ENCODE results near the gene PRRC1.
A peak's percentile ranks its signal among the peaks of the same experiment; 100 is the strongest.
"Not testable (repeated sequence)": the region's sequence is repeated elsewhere in the genome, so short reads cannot be mapped to it uniquely, and the experiment has no call there.

Gene PRRC1

DNA sequence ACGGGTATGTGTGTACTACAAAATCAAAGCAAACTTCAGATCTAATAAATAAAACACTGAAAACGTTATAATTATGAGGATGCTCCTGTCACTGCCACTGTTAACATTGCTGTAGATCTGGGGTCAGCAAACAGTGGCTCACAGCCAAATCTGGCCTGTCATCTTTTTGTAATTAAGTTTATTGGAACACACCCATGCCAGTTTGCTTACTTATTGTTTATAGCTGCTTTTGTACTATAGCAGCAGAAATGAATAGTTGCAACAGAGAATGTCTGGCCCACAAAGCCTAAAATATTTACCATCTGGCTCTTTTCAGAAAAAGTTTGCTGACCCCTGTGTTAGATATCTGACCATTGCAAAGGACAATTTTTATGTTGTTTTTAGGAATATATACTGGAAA is 32.1 kb downstream of the PRRC1 start:
- no peak for DNase-seq

DNA sequence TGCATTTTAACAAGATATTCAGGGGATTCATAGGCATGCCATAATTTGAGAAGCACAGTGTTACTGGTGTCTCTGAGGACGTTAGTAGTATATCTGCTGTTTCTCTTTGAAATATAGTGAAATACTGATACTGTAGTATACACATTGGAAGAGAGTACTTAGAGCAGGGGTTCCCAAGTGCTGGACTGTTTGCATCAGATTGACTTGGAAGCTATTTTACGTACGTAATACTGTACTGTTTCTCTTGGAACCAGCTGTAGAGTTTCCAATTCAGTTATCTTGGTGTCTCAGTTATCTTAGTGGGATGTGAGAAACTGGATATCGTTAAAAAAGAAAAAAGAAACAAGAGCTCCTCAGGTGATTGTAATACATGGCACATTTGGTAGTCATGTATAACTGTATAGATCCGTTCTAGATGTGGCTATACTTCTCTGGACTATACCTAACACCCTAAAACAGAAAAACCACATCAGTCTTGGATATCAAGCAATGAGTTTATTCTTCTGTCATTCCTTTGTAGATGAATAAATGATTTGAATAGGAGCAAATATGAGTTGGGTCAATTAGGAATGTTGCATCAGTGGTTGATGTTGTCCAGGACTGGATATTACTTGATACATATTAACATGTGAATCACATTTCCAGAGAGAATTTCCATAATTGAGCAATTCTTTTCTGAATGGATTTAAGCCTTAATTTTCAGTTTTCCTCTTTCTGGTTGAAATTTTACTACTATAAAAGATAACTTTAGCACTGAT is 33.4 kb downstream of the PRRC1 start:
- no peak for DNase-seq

- no peak for DNase-seq
Measured at GRCh38 chr5:127551410-127552041, 34.1 kb downstream of the PRRC1 start.

- DNase-seq, result no peak
Measured at GRCh38 chr5:127555826-127556225, 38.4 kb downstream of the PRRC1 start.

GRCh38 chr5:127556609-127557334 is 39.3 kb downstream of the PRRC1 start:
- DNase-seq, result peak; percentile 32

DNA sequence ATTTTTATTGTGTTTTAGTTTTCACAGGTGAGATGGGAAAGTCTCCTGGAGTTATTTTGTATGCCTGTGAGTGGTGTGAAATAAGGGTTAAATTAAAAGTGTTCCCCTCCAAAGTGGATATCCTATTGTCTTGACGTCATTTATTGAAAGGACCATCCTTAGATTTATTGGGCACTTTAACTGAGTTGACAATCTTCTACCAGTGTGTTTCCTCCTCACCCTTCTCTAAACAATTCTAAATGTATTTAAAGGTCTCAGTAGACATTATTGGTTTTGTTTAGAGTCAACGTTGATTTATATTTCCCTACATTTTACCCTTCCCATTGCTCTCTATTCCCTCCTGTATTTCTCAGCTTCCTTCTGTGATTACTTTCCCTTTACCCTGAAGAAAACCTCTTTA is 40.8 kb downstream of the PRRC1 start:
- DNase-seq, result no peak

GRCh38 chr5:127561254-127561653 is 43.8 kb downstream of the PRRC1 start:
- DNase-seq, result no peak

GRCh38 chr5:127562252-127562651 is 44.8 kb downstream of the PRRC1 start:
- DNase-seq, result peak; percentile 51

DNA sequence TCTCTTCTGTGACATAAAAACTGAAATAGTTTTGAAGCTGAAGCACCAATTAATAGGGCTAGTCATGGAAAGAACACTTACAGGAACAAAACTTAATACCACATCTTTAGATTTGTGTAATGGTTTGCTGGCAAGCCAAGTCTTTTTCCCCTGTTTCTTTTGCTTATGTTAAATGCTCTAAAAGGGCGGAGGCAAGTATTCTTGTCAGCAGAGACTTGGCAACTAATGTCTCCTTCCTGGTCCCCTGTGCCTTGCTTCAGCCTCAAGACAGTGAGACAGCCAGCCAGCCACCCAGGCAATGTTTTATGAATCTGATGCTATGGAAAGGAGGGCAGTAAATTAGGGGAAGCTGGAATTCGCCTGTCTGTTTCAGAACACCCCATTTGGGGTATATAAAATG is 45.7 kb downstream of the PRRC1 start:
- no peak for DNase-seq

- DNase-seq, result peak; percentile 86
Measured at GRCh38 chr5:127564002-127564769, 46.7 kb downstream of the PRRC1 start.

- DNase-seq, result no peak
Measured at GRCh38 chr5:127565586-127566270, 48.3 kb downstream of the PRRC1 start.

DNA sequence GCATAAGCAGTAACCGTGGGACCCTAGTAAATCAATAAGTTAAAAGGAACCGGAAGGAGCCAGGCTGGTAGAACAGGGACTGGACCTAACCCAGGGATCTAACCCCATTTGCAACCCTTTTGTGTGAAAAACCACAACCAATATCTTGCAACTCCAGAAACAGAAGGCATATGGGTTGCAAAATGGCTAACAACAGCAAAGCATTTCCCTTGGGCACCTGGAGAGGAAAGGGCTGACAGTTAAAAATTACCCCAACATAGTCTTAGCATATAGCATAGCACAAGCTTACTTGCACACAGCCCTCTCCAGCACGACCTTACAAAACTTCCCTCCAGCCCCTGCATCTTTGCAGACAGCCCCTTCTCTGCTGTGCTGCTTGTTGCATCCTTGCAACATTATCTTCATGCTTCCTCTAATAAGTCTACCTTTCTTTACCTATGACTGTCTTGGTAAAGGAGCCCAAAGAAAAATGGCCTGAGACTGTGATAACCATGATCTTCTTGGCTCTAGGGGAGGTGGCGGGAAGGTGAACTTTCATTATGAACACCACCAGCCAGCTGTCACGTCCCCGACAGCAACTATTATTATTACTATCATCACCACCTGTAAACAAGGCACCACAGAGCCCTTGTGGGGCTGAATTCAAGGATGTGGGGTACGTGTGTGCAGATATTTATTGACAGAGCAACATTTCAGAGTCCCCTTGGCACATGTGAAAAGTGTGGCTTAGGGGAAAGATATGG is 49.8 kb downstream of the PRRC1 start:
- no peak for DNase-seq

- DNase-seq, result no peak
Measured at GRCh38 chr5:127568166-127568565, 50.7 kb downstream of the PRRC1 start.

DNA sequence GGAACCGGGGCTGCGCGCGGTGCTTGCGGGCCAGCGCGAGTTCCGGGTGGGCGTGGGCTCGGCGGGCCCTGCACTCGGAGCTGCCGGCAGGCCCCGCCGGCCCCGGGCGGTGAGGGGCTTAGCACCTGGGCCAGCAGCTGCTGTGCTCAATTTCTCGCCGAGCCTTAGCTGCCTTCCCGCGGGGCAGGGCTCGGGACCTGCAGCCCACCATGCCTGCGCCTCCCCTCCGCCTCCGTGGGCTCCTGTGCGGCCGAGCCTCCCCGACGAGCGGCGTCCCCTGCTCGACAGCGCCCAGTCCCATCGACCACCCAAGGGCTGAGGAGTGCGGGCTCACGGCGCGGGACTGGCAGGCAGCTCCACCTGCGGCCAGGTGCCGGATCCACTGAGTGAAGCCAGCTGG is 52.0 kb downstream of the PRRC1 start:
- DNase-seq, result not testable (repeated sequence)

DNA sequence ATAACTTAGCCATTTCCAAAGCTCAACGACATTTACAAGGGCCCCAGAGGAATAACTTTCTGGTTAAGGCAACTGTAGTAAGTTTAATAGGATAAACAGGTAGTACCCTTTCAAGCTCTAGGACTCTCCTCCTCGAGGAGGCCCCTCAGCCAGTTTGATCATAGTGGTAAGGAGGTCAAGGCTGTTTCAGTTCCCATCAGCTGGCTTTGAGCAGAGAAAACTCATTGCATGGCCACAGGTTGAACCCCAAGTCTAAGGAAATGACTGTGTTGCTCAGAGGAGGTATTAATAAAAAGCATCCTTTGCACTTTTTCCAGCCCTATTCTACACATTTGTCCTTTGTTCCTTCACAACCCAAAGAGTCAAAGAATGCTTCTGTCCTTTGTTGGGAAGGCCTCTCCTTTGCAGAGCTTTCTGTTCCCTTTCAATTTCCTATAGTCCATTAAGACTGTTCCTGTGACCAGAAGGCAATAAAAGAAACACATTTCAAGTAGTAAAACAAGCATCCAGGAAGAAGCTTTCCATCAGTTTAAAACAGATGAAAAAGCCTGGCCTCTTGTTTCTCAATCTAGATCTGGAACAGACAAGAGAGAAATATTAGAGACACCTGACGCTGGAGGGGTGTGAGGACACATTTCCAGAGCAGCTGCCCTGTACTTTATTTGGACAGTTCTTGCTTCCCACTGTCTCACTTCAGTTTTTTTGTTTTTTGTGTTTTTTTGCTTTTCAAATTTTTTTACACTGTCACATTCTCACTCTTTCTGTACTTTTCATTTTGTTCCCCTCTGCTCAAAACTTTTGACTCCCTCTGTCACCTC is 54.1 kb downstream of the PRRC1 start:
- DNase-seq, result no peak

DNA sequence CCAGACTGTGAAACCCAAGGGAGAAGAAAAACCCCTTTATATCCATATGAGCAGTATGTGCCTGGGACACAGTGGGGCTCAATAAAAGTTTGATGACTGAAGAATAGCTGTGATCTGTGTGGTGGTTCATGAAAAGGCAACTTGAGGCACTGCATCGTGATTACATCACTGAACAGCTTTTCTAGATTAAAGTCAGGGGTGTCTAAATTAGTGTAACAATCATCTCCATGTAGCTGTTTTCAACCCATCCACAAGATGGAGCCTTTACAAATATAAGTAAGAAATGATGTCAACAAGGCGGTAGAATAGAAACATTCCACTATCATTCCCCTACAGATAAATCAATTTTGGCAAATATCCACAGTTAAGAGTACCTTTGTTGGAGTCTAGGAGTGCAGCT is 55.5 kb downstream of the PRRC1 start:
- peak; percentile 62 for DNase-seq

- DNase-seq, result no peak
Measured at GRCh38 chr5:127574852-127575679, 57.6 kb downstream of the PRRC1 start.

DNA sequence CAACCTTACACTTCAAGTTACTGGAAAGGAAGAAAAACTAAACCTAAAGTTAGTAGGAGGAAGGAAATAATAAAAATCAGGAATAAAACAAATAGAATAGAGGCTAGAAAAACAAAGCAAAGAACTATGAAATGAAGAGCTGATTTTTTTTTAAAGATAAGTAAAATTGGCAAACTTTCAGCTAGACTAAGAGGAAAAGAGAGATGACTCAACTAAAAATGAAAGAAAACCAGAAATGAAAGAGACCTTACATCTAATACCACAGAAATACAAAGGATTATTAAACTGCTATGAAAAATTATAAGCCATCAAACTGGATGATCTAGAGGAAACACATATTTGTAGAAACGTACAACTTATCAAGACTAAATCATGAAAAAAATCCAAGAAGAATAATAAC is 60.0 kb downstream of the PRRC1 start:
- no peak for DNase-seq

DNA sequence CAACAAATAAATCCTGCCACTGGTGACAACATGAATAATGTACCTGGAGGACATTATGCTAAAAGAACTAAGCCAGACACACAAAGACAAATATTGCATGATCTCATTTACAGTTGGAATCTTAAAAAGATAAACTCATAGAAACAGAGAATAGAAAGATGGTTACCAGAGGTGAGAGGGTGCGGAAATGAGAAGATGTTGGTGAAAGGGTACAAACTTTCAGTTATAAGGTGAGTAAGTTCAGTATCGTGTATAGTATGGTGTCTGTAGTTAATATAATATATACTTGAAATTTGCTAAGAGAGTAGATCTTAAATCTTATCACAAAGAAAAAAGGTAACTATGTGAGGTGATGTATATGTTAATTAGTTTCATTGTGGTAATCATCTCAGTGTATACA is 63.3 kb downstream of the PRRC1 start:
- DNase-seq, result no peak

DNA sequence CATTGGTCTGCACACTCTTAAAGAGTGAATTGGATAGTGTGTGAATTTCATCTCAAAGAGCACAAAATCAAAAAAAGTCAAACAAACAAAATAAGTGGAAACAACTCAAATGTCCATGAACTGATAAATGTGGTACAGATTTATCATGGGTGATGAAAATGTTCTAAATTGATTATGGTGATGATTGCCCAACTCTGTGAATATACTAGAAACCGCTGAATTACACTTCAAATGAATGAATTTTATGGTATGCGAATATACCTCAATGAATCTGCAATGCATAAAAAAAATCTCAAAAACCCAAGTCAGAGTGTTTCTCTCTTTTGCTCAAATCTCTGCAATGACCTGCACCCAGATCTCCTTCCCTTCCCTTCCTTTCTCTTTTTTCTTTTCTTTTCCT is 64.0 kb downstream of the PRRC1 start:
- no peak for DNase-seq
